ENCODE data around the gene PPL. TPM values are rescaled to one million over a fixed set of nuclear protein-coding genes. Genes with fewer than 3 reads are reported as not detected.

Gene PPL
- total and polyA plus RNA-seq, 2 of the 13 experiments (the other 11 are each of a cell fraction or from before 2014, with no cell fraction given), result 5.7 to 6.6 TPM

DNA sequence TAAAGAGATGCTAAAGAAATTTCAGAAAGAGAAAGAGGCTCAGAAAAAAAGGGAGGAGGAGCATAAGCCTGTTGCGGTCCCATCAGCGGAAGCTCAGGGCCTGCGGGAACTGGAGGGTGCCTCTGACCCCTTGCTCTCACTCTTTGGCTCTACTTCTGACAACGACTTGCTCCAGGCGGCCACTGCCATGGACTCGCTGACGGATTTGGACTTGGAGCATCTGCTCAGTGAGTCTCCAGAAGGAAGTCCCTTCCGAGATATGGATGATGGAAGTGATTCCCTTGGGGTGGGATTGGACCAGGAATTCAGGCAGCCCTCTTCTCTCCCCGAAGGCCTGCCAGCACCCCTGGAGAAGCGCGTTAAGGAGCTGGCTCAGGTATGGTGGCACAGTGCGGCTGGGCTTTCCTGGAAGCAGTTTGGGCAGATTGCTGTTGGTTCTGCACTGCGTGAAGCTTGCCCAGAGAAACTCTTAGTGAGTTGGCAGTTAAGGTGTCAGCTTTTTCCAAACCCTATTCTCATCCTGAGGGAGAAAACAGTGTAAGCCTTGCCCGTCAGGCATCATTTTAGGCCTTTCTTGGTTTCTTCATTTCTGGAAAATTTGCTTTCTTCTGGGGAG is 76.1 kb downstream of the PPL start (continued):
- TF ChIP-seq, protein P1, sequence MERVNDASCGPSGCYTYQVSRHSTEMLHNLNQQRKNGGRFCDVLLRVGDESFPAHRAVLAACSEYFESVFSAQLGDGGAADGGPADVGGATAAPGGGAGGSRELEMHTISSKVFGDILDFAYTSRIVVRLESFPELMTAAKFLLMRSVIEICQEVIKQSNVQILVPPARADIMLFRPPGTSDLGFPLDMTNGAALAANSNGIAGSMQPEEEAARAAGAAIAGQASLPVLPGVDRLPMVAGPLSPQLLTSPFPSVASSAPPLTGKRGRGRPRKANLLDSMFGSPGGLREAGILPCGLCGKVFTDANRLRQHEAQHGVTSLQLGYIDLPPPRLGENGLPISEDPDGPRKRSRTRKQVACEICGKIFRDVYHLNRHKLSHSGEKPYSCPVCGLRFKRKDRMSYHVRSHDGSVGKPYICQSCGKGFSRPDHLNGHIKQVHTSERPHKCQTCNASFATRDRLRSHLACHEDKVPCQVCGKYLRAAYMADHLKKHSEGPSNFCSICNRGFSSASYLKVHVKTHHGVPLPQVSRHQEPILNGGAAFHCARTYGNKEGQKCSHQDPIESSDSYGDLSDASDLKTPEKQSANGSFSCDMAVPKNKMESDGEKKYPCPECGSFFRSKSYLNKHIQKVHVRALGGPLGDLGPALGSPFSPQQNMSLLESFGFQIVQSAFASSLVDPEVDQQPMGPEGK (CRISPR knock-in tag; IDR thresholded peaks at IDR 0.05), result no peak

DNA sequence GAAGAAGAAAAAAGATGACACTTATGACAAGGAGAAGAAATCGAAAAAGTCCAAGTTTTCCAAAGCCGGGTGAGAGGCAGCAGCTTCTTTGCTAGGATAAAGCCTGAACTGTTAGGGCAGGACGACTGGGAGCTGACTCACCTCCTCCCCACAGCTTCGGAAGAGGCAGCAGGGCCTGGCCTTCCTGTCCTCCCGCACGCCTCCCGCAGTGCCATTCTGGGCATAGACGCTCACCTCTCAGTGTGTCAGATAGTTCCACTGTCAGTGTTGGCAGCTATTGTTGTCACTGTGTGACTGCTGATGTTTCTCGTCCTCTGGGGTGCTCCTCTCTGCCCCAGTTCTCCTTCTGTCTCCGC is 77.1 kb downstream of the PPL start:
- intact Hi-C loops (cut with micrococcal nuclease; ENCODE audit: unreplicated experiment) (no loop called here), in situ Hi-C loops (cut with HindIII; ENCODE audit: extremely low pct_ligation_motif_present, low pct_unique_long_range_greater_than_20kb) (no loop called here)
- TF ChIP-seq SAFB2 (CRISPR knock-in tag; IDR thresholded peaks at IDR 0.05; ENCODE audit: borderline replicate concordance, low read depth) (no peak), ZNF550 (CRISPR knock-in tag; IDR thresholded peaks at IDR 0.05; ENCODE audit: borderline replicate concordance) (no peak), SRY (CRISPR knock-in tag; IDR thresholded peaks at IDR 0.05) (no peak), MBD4 (IDR thresholded peaks at IDR 0.05; ENCODE audit: borderline replicate concordance, low read length) (no peak), NR2F2 (IDR thresholded peaks at IDR 0.05; ENCODE audit: borderline replicate concordance, low read depth) (no peak), HOMEZ (CRISPR knock-in tag; IDR thresholded peaks at IDR 0.05; ENCODE audit: low read depth) (no peak), AKNA (CRISPR knock-in tag; IDR thresholded peaks at IDR 0.05; ENCODE audit: borderline replicate concordance) (no peak), WIZ (CRISPR knock-in tag; IDR thresholded peaks at IDR 0.05) (no peak), KLF15 (CRISPR knock-in tag; IDR thresholded peaks at IDR 0.05; ENCODE audit: borderline replicate concordance) (no peak), RELA (CRISPR knock-in tag; IDR thresholded peaks at IDR 0.05) (no peak)
- TF ChIP-seq, protein P2, sequence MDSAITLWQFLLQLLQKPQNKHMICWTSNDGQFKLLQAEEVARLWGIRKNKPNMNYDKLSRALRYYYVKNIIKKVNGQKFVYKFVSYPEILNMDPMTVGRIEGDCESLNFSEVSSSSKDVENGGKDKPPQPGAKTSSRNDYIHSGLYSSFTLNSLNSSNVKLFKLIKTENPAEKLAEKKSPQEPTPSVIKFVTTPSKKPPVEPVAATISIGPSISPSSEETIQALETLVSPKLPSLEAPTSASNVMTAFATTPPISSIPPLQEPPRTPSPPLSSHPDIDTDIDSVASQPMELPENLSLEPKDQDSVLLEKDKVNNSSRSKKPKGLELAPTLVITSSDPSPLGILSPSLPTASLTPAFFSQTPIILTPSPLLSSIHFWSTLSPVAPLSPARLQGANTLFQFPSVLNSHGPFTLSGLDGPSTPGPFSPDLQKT (CRISPR knock-in tag; IDR thresholded peaks at IDR 0.05; ENCODE audit: borderline replicate concordance), result no peak
- Histone ChIP-seq H2AFZ (ENCODE audit: low read length) (no peak overlapping the region), H3K4me1 (ENCODE audit: insufficient read depth, low read length) (peaks cover 8% of the 10 kb centered on the region; the same call in 1 of the 2 replicates), H3K9ac (ENCODE audit: insufficient read depth, low read depth, low read length) (no peak overlapping the region), H3K79me2 (ENCODE audit: insufficient read depth, low read length) (peaks cover 26% of the 10 kb centered on the region), H3K4me3 (replicated peaks in 1 of 3; ENCODE audit: insufficient read depth in 1 of 3, low read depth in 2 of 3, low read length in 3 of 3) (no peak overlapping the region), H3K4me2 (ENCODE audit: low read depth, low read length) (no peak overlapping the region), H3K27ac (ENCODE audit: extremely low read length, insufficient read depth, low read length) (no peak overlapping the region), H3K9me3 (ENCODE audit: low read length) (no peaks in the 10 kb centered on the region), H3K27me3 (ENCODE audit: control insufficient read depth in 1 of 2, insufficient read depth in 2 of 2, low read length in 2 of 2) (no peaks in the 10 kb centered on the region), H4K20me1 (ENCODE audit: insufficient read depth, low read length) (no peaks in the 10 kb centered on the region), H3K36me3 (replicated peaks in 1 of 2; ENCODE audit: control insufficient read depth in 1 of 2, insufficient read depth in 2 of 2, low read length in 2 of 2) (peaks cover 29 to 95% of the 10 kb centered on the region in 2 experiments)
- WGBS (ENCODE audit: low lambda C conversion rate), result 96% methylated on average over 10 of the region's 10 CpGs
- ChIA-PET CTCF (ENCODE audit: low intra/inter-chr PET ratio, low total read pairs) (no interaction called here), POLR2A (no interaction called here)
- no TSS peak for BruUV-seq (replicated peaks)
- FAIRE-seq, result no peak
- no peak for ATAC-seq
- DNase-seq (ENCODE audit: low spot score), result no peak

All from HepG2 (cell line).